Glomerular visceral epithelial cell (primary cell): ENCODE measurements around the gene LGI1.
"Not testable (repeated sequence)": the region's sequence is repeated elsewhere in the genome, so short reads cannot be mapped to it uniquely, and the experiment has no call there.

ENCODE experiments used
- DNase-seq: peaks from one replicate; pipeline ENCODE4 v3.0.0-alpha.2; 2016; ENCODE audit errors: extremely low spot score

Gene LGI1

DNA sequence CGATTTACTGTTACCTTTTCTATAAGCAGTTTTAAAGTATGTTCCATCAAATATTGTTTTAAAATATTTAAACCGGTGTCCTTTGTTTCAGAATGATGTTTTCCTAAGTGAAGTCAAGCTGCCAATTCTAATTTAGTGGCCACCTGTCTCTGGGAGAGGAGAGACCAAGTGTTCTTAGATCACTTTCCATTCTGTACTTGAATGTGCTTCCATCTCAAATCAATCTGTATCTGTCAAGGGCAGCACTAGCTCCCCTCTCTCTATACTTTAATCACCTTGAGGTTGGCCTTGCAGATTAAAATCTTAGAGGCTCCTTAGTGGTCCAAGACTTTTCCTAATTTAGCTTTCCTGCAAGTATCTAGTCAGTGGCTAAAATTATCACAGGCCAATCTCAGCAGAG, 49.6 kb downstream of the LGI1 start:
- no peak for DNase-seq

GRCh38 chr10:93812659-93813338, 55.1 kb downstream of the LGI1 start:
- DNase-seq: no peak

DNA sequence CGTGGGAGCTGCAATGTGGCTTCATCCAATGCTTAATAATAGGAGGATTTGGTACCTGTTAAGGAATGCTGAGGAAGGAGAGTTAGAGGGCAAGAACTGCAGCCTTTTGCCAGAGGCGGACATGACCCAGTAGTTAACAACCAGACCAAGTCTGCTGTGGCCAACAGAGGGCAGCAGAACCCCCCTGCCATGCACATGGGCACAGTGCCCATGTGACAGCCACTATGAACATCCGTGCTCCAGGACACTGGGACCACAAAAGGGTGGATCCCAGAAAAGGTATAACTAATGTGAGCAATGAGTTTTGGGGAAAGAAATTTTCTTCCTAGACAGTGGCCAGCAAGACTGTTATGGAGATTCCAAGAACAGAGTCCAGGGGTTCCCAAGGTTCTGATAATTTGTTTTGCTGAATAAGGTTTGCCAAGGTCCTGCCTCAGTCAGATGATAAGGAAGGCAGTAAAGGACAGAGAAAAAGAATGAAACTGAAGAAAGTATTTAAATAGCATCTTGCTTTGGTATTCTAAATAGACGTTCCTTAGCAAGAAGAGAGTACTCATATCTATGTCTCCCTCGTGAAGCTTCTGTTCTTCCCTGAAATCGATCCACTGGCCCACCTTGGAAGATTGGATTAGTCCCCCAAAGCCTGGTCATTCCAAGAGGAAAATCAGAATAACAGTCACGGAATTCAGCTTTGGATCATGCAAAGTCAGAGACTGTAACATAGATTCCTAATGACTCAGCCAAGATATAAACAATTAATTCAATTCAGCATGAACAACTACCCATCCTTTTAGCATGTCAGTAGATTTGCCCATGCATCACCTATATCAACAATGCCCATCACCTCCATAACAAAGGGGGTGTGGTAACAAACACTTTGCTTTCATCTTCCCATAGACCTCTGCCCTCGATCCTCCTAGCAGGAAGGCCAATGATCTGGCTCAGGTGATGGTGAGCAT, 56.0 kb downstream of the LGI1 start:
- peak; percentile 66 for DNase-seq

- peak; percentile 47 for DNase-seq
Measured at GRCh38 chr10:93815304-93816096, 57.8 kb downstream of the LGI1 start.

GRCh38 chr10:93816123-93816747, 58.5 kb downstream of the LGI1 start:
- peak; percentile 74 for DNase-seq

GRCh38 chr10:93818086-93818485, 60.4 kb downstream of the LGI1 start:
- no peak for DNase-seq

DNA sequence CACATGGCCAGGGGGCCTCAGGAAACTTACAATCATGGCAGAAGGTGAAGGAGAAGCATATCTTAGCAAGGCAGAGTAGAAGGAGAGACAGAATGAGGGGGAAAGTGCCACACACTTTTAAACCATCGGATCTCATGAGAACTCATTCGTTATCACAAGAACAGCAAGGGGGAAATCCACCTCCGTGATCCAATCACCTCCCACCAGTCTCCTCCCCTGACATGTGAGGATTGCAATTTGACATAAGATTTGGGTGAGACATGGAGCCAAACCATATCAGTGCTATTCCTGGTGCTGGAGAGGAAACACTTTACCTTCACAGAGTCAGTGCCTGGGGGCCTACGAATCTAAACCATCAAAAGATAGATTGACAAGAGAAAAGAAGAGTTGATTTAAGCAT, 61.8 kb downstream of the LGI1 start:
- DNase-seq: no peak

DNA sequence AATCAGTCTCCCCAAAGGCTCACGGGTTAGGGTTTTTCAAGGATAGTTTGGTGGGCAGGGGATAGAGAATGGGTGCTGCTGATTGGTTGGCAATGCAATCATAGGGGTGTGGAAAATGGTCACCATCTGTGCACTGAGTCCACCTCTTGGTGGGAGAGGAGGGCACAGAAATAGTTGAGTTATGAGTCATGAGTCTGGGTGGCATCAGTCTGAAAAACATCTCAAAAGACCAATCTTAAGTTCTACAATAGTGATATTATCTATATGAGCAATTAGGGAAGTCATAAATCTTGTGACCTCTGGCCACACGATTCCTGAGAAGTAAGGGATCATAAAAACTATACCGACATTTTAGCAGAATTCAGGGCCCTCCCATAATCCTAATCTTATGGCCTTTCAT, 62.7 kb downstream of the LGI1 start:
- no peak for DNase-seq

GRCh38 chr10:93821051-93821772, 63.5 kb downstream of the LGI1 start:
- no peak for DNase-seq

DNA sequence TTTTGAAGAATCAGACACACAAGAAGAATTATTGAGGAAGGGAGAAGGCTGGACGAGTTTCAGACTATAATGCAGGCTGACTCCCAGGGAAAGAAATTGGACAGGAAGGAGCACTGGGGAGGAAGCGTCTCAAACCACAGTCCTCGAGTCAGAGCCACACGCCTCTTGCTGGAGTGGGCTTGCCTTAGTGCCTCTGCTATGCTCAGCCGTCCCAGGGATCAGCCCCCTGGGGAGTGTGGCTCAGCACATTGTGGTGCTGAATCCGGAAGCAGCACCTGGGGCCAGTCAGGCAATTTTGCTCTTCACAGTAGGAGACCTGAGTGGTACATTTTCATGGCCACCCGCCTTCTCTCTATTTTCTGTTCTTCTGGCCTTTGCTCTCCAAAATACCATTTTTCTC, 68.6 kb downstream of the LGI1 start:
- peak; percentile 46 for DNase-seq

GRCh38 chr10:93827056-93827804, 69.5 kb downstream of the LGI1 start:
- no peak for DNase-seq

GRCh38 chr10:93831065-93831464, 73.3 kb downstream of the LGI1 start:
- not testable (repeated sequence) for DNase-seq

GRCh38 chr10:93835770-93836169, 78.0 kb downstream of the LGI1 start:
- no peak for DNase-seq

GRCh38 chr10:93837822-93838221, 80.1 kb downstream of the LGI1 start:
- no peak for DNase-seq

DNA sequence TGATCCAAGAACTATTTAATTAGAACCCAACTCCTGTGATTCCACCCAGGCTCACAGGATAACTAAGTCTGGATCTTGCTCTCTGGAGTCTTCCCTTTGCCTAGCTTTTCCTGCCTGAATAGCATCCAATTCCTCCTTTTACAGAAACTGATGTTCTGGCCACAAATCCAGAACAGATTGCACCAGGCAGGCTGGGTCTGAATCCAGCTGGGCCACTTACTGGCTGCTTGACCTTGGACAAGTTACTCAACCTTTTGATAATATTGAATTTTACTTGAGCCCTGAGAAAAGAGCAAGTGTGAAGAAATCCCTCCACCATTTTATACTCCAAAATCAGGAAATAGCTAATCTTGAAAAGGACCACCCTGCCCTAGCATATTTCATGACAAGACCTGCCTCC, 80.5 kb downstream of the LGI1 start:
- no peak for DNase-seq

DNA sequence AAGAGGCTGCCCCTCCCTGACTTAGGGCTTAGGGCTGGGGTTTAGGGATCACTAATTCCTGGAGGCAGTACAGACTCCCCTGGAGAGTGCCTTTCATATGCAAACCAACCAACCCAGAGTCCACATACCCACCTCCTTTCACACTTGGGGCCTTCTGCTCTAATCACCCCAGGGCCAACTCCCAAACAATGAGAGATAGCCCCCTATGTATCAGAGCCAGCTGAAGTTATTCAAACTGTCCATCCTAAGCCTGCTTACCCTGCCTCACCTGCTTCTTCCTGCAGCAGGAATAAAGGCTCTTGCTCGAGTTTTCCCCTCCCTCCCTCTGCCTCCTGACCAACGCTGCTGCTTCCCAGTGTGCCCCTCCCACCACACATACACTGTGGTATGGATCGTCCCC, 84.2 kb downstream of the LGI1 start:
- DNase-seq: no peak

- DNase-seq: no peak
Measured at GRCh38 chr10:93844979-93845626, 87.4 kb downstream of the LGI1 start.
